Gastrocnemius medialis (tissue), 4 donors: ENCODE results near the gene ZNF318.

ENCODE experiments used
- CTCF ChIP-seq, 5 experiments: fragments of 450-650 bp in 3 of 5; fragments of 200-600 bp in 2 of 5; sonication (generic) in 2 of 5; IDR thresholded peaks in 4 of 5; conservative IDR thresholded peaks in 1 of 5; 1 replicate in 4 of 5; 2 replicates in 1 of 5; pipeline ENCODE4 v1.5.1; 2016 to 2019; ENCODE audit warnings: antibody characterized with exemption in 5 of 5, mild to moderate bottlenecking in 3 of 5, moderate library complexity in 3 of 5
- POLR2A ChIP-seq, 2 donors: fragments of 450-650 bp; IDR thresholded peaks; one replicate each; pipeline ENCODE4 v1.6.1; 2017; ENCODE audit warnings: antibody characterized with exemption in 2 of 2, mild to moderate bottlenecking in 2 of 2, moderate library complexity in 2 of 2

GRCh38 chr6:43401730-43402129 is 32.3 kb upstream of the ZNF318 start:
- TF ChIP-seq POLR2A (IDR thresholded peaks at IDR 0.05) (no peak), CTCF (IDR thresholded peaks at IDR 0.05 in 4 of 5, conservative IDR thresholded peaks at IDR 0.05 in 1 of 5) (no peak)
